Measurements from ENCODE around the gene SLC12A9. TPM values are rescaled to one million over a fixed set of nuclear protein-coding genes. Genes with fewer than 3 reads are reported as not detected.

Gene SLC12A9, protein sequence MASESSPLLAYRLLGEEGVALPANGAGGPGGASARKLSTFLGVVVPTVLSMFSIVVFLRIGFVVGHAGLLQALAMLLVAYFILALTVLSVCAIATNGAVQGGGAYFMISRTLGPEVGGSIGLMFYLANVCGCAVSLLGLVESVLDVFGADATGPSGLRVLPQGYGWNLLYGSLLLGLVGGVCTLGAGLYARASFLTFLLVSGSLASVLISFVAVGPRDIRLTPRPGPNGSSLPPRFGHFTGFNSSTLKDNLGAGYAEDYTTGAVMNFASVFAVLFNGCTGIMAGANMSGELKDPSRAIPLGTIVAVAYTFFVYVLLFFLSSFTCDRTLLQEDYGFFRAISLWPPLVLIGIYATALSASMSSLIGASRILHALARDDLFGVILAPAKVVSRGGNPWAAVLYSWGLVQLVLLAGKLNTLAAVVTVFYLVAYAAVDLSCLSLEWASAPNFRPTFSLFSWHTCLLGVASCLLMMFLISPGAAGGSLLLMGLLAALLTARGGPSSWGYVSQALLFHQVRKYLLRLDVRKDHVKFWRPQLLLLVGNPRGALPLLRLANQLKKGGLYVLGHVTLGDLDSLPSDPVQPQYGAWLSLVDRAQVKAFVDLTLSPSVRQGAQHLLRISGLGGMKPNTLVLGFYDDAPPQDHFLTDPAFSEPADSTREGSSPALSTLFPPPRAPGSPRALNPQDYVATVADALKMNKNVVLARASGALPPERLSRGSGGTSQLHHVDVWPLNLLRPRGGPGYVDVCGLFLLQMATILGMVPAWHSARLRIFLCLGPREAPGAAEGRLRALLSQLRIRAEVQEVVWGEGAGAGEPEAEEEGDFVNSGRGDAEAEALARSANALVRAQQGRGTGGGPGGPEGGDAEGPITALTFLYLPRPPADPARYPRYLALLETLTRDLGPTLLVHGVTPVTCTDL
- total RNA-seq, result 12.2 and 20.5 TPM in 2 replicates

DNA sequence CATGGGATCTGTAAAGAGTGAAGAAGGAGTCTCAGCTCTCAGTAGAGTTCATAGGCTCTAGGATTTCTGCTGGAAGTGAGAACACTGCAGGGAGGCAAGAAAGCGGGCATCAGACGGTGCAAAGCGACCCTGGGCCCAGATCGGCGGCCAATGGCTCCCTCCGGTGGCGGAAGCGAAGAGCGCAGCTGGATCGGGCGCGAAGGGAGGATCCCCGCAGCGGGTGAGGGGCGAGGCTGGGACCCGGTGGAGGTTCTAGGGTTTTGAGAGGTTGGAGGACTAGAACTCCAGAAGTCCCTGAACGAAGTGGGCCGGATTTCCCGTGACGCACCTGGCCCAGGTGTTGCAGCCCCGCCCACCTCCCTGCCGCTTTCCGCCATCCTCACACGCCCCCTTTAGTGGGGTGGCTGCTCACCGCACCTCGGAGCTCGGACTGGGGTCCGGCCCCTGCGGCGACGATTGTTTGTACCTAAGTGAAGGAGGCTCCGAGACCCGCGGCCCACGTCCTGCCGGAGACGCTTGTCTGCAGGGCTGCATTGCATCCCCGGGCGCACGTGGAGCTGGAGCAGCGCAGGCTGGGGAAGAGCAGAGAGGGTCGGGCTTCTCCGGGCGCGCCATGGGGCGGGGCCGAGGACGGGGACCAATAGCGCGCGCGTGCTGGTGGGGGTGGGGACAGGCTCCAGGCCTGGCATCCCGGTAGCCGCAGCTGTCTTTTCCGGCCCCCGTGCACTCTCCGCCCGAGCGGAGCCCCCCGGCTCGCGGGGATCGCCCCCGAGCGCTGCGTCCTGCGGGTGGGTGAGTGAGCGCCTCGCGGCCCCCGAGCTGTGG, at the start of gene SLC12A9:
TSS of gene SLC12A9 (plus strand) at position 666 of the 825 bp plus-strand sequence. CDS start 1,485 bp downstream, outside the sequence.

DNA sequence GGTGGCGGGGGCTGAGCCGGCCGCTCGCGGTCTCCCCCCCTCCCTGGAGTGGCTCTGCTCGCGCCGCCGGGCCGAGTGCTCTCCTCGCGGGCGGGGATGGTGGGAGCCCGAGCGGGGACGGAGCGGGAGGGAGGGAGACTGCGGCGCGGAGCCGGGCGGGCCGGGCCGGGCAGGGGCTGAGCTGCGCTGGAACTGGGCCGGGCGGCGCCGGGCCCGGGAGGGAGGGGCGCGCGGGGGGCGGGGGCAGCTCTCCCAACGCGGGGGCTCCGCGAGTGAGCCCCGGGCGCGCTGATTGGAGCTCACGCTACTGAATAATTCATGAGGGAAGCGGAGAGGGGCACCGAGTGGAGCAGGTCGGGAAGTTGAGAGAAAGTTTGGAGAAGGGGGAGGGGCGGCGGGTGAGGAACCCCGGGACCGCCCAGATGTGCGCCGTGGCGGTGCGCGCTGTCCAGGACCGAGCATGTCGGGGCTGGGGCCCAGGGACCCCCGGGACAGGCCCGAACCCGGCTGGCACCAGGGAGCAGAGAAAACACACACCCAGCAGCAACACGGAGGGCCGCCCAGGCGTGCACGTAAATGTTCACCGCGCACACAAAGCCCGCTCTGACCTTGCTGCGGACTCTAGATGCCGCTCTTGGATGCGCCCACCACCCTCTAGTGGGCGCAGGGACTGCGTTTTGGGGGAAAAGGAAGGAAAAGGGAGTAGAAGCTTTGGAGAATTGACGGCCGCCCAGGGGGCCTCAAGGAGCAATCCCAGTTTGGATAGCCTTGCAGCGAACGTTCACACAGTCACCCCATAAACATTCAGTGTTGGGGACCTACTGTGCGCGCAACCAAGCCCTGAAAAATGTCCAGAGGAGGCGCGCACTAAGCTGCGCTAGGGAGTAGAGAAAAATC, 24.9 kb upstream of the SLC12A9 start, which contains the start of gene EPHB4:
TSS of gene EPHB4 (minus strand) at position 194 of the 897 bp plus-strand sequence. CDS start 493 bp downstream, outside the sequence.

GRCh38 chr7:100867040-100867775, 14.7 kb downstream of the SLC12A9 start, which contains the start of gene TRIP6:
Gene TRIP6 (plus strand): TSS chr7:100867387. CDS start chr7:100867498, 111 bp downstream.

GRCh38 chr7:100874577-100875355, 22.3 kb downstream of the SLC12A9 start, which contains the start of gene SRRT:
Gene SRRT (plus strand): TSS chr7:100875103. CDS start chr7:100875591, 488 bp downstream.

DNA sequence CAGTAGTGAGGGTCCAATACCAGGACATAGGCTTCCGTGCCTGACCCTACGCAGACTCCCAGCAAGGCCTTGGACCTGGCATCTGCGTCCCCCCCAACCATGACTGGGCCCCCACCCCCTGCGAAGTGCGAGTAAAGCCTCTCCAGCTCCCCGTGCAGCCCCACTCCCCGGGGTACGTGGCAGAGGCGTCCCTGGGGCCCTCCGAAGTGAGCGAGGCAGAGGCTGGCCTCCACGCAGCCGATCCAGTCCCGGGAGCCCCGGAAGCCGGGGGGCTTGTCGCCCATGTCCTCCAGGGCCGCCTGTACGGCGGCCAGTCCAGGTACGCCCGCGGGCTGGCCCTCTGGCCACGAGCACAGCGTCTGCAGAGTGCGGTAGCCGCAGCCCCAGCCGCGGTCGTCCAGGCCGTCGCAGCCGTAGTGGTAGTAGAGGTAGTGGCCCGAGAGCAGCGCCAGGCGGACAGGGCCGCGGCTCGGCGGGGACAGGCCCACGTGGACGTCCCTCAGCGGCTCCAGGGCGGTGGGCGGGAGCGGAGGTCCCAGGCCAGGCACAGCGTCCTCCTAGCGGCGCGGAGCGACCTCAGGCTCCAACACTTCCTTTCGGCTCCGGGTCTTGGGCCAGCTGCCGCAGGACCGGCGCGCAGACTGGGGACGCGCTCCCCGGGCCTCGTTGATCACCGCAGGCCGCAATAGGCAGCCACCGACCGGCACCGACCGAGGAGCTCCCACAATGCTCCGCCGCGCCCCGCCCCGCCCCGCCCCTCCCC, 36.7 kb downstream of the SLC12A9 start, which contains the start of gene UFSP1:
TSS of gene UFSP1 (minus strand) at position 728 of the 763 bp plus-strand sequence. CDS start at position 284, 444 bp downstream.

DNA sequence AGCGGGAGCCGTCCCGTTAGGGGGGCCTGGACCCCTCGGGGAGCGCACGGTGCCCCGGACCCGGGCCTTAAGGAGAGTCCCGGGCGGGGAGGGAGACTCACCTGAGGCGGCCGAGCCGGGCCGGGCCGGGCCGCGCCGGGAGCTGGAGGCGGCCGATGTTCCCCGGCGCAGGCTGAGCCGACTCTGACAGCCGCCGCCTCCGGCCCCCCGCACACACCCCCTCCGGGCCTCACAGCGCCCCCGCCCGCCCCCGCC, 43.1 kb downstream of the SLC12A9 start, which contains the start of gene ACHE:
TSS of gene ACHE (minus strand) at position 188 of the 255 bp plus-strand sequence. CDS start 1,656 bp downstream, outside the sequence.

Other genes with a start within 250 kb of the SLC12A9 start
- 17.2 and 21.1 TPM in 2 replicates for gene MOSPD3, start 240.2 kb upstream of the SLC12A9 start, total RNA-seq
- gene TFR2, start 211.2 kb upstream of the SLC12A9 start, total RNA-seq, result 0.05 and 0.71 TPM in 2 replicates
- not detected in 2 replicates for gene ACTL6B, start 196.3 kb upstream of the SLC12A9 start, total RNA-seq
- gene GNB2, start 179.0 kb upstream of the SLC12A9 start, total RNA-seq, result 255 and 264 TPM in 2 replicates
- 7.4 and 9.7 TPM in 2 replicates for gene GIGYF1, start 158.5 kb upstream of the SLC12A9 start, total RNA-seq
- gene POP7, start 146.6 kb upstream of the SLC12A9 start, total RNA-seq, result 39.9 and 54.2 TPM in 2 replicates
- gene EPO, start 132.2 kb upstream of the SLC12A9 start, total RNA-seq, result not detected in 2 replicates
- not detected in 2 replicates for gene ZAN, start 119.1 kb upstream of the SLC12A9 start, total RNA-seq
- gene EPHB4, start 25.2 kb upstream of the SLC12A9 start, total RNA-seq, result 74.9 and 101 TPM in 2 replicates
- gene TRIP6, start 14.7 kb downstream of the SLC12A9 start, total RNA-seq, result 166 and 169 TPM in 2 replicates
- gene SRRT, start 22.4 kb downstream of the SLC12A9 start, total RNA-seq, result 66.3 and 73.5 TPM in 2 replicates
- 3.0 and 3.5 TPM in 2 replicates for gene UFSP1, start 37.0 kb downstream of the SLC12A9 start, total RNA-seq
- not detected in 2 replicates for gene ACHE, start 43.2 kb downstream of the SLC12A9 start, total RNA-seq
- gene MUC3A, start 96.8 kb downstream of the SLC12A9 start, total RNA-seq, result not detected in 2 replicates
- under 0.01 TPM in 1 of 2 replicates, not detected in the other for gene MUC12, start 116.9 kb downstream of the SLC12A9 start, total RNA-seq
- gene MUC17, start 167.4 kb downstream of the SLC12A9 start, total RNA-seq, result not detected in 2 replicates
- gene TRIM56, start 232.8 kb downstream of the SLC12A9 start, total RNA-seq, result 7.2 and 7.9 TPM in 2 replicates